ENCODE results near the gene MOV10L1. TPM values are rescaled to one million over a fixed set of nuclear protein-coding genes. Genes with fewer than 3 reads are reported as not detected.

Gene MOV10L1
- total RNA-seq, 2 experiments from 2014 or later = not detected

DNA sequence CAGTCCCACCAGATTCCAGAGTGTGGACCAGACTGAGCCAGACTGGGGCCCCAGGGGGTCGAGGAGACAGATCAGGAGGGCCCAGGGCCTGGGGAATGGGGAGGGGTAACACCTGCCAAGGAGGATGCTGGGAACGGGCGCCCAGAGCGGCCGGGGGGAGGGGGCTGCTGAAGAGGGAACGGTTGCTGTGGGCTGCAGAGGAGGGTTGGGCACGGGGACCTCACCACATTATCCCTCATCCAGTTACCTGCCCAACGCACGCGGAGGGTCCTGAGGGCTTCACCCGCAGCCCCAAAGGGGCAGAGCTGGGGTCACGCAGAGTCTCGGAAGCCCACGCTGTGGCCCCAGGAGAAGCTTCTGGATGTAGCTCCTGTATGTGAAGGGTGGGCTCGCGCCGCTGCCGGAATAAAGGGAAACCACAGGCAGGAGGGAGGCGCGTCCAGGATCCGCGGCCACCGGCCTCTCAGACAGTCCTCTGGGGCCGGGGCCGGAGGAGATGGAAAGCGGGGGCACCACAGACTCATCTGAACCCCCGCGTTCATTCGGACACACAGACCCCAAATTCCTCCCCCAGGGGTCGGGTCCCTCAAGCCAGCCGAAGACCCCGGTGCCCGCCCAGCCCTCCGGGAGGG lies 110.1 kb downstream of the MOV10L1 start:
- TF ChIP-seq, protein P1, sequence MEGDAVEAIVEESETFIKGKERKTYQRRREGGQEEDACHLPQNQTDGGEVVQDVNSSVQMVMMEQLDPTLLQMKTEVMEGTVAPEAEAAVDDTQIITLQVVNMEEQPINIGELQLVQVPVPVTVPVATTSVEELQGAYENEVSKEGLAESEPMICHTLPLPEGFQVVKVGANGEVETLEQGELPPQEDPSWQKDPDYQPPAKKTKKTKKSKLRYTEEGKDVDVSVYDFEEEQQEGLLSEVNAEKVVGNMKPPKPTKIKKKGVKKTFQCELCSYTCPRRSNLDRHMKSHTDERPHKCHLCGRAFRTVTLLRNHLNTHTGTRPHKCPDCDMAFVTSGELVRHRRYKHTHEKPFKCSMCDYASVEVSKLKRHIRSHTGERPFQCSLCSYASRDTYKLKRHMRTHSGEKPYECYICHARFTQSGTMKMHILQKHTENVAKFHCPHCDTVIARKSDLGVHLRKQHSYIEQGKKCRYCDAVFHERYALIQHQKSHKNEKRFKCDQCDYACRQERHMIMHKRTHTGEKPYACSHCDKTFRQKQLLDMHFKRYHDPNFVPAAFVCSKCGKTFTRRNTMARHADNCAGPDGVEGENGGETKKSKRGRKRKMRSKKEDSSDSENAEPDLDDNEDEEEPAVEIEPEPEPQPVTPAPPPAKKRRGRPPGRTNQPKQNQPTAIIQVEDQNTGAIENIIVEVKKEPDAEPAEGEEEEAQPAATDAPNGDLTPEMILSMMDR (IDR thresholded peaks at IDR 0.05) = no peak
- H3K27ac ChIP-seq (ENCODE audit: low read depth in 1 of 2, low read length in 2 of 2) = peak overlapping the region in 1 of 2 donors; percentile 40
- peaks cover 22% of the 10 kb centered on the region for H3K4me1 Mint-ChIP-seq (ENCODE audit: low read depth)
- no peaks in the 10 kb centered on the region for H3K27me3 Mint-ChIP-seq
- H3K4me3 Mint-ChIP-seq = peak overlapping the region; percentile 84
- peak overlapping the region; percentile 60 for H3K4me3 ChIP-seq (ENCODE audit: low read length)
- no peaks in the 10 kb centered on the region for H3K27me3 ChIP-seq (ENCODE audit: control insufficient read depth in 1 of 2, insufficient read depth in 2 of 2, low read length in 2 of 2)
- no peaks in the 10 kb centered on the region for H3K9me3 ChIP-seq (ENCODE audit: control insufficient read depth in 1 of 2, insufficient read depth in 1 of 2, low read length in 2 of 2)
- peaks cover 27% of the 10 kb centered on the region for H3K4me1 ChIP-seq (ENCODE audit: insufficient read depth, low read length)
- peaks cover 47% of the 10 kb centered on the region for H3K36me3 Mint-ChIP-seq (ENCODE audit: low read depth)
- H3K36me3 ChIP-seq (ENCODE audit: insufficient read depth, low read length) = peaks cover 35% of the 10 kb centered on the region
- intact Hi-C loops (cut with DNase I, micrococcal nuclease) = loop anchor here (1.0 to 10.0 kb wide), 3 partner anchors 9 to 365 kb away; no protein-coding TSS in a partner anchor
- DNase-seq (peak in 3 of 14 experiments; percentile 19 to 42 (median 24)), ATAC-seq (ENCODE audit: poor library complexity) (no peak)
- CTCF ChIA-PET = no interaction called here
- H3K27ac Mint-ChIP-seq = peak overlapping the region; percentile 85
- POLR2A ChIA-PET = interaction anchor here (1.5 kb wide), 1 partner anchor 9 kb away, joined by 14 read pairs; no protein-coding TSS in a partner anchor
- no peaks in the 10 kb centered on the region for H3K9me3 Mint-ChIP-seq

- Histone ChIP-seq H3K4me3 (ENCODE audit: low read length) (peak within 1 kb of the TSS; percentile 60), H3K9me3 (ENCODE audit: control insufficient read depth in 1 of 2, insufficient read depth in 1 of 2, low read length in 2 of 2) (no peaks in the 10 kb centered on the region), H3K27me3 (ENCODE audit: control insufficient read depth in 1 of 2, insufficient read depth in 2 of 2, low read length in 2 of 2) (no peaks in the 10 kb centered on the region), H3K4me1 (ENCODE audit: insufficient read depth, low read length) (peaks cover 27% of the 10 kb centered on the region), H3K36me3 (ENCODE audit: insufficient read depth, low read length) (peaks cover 30% of the 10 kb centered on the region), H3K27ac (ENCODE audit: low read depth in 1 of 2, low read length in 2 of 2) (peak within 1 kb of the TSS in 1 of 2 donors; percentile 40)
- ATAC-seq (ENCODE audit: poor library complexity) = peak; percentile 80
- CTCF ChIA-PET = no interaction called here
- H3K4me1 Mint-ChIP-seq (ENCODE audit: low read depth) = peaks cover 27% of the 10 kb centered on the region
- DNase-seq = peak; percentile 76 to 96 (median 90)
- H3K27me3 Mint-ChIP-seq = no peaks in the 10 kb centered on the region
- no peaks in the 10 kb centered on the region for H3K9me3 Mint-ChIP-seq
- peak within 1 kb of the TSS; percentile 91 for H3K4me3 Mint-ChIP-seq
- peak within 1 kb of the TSS; percentile 85 for H3K27ac Mint-ChIP-seq
- intact Hi-C loops (cut with DNase I, micrococcal nuclease) = loop anchor here (1.0 to 10.0 kb wide), 2 partner anchors 9 to 366 kb away; no protein-coding TSS in a partner anchor
- H3K36me3 Mint-ChIP-seq (ENCODE audit: low read depth) = peaks cover 47% of the 10 kb centered on the region
- TF ChIP-seq, protein P1 (IDR thresholded peaks at IDR 0.05) = no peak
- POLR2A ChIA-PET = interaction anchor here (0.9 to 1.5 kb wide), 3 partner anchors 10 to 14 kb away, joined by 5 to 15 read pairs (median 14); no protein-coding TSS in a partner anchor
Observed at GRCh38 chr22:50200461-50201190, 110.8 kb downstream of the MOV10L1 start, which contains the start of gene SELENOO. SELENOO (plus strand) TSS chr22:50201011; CDS start chr22:50201037, 26 bp downstream.
